Neural progenitor cell (in vitro differentiated cells): ENCODE results near the gene INPP4A.

Experiments used
- CTCF ChIP-seq: fragments of 200-600 bp; sonication (generic); IDR thresholded peaks from 2 replicates; pipeline ENCODE4 v1.5.1; 2017; ENCODE audit warnings: antibody characterized with exemption, mild to moderate bottlenecking
- EZH2 ChIP-seq: fragments of 200-600 bp; sonication (generic); IDR thresholded peaks from 2 replicates; pipeline ENCODE4 v1.6.1; 2017; ENCODE audit warnings: antibody characterized with exemption, mild to moderate bottlenecking, moderate library complexity

- TF ChIP-seq CTCF (peak; percentile 65), EZH2 (no peak)
Observed at GRCh38 chr2:98634406-98635092, 189.9 kb downstream of the INPP4A start.
